Lower leg skin (tissue), 3 donors: ENCODE measurements around the gene MAGEA8.

Experiments used
- CTCF ChIP-seq, 3 donors: fragments of 450-650 bp; IDR thresholded peaks; one replicate each; pipeline ENCODE4 v1.5.1; 2016; ENCODE audit warnings: antibody characterized with exemption in 3 of 3, mild to moderate bottlenecking in 3 of 3, moderate library complexity in 2 of 3
- POLR2A ChIP-seq, 2 donors: fragments of 450-650 bp; IDR thresholded peaks; one replicate each; pipeline ENCODE4 v1.6.1; 2016 to 2017; ENCODE audit warnings: antibody characterized with exemption in 2 of 2, mild to moderate bottlenecking in 1 of 2, moderate library complexity in 1 of 2

- TF ChIP-seq POLR2A (IDR thresholded peaks at IDR 0.05) (no peak), CTCF (IDR thresholded peaks at IDR 0.05) (no peak)
These were observed 3.8 kb upstream of the MAGEA8 start for GRCh38 chrX:149877157-149877556.
